OCI-LY3 (cell line): ENCODE measurements around the gene TMED8.

ENCODE experiments used
- EZH2phosphoT487 ChIP-seq: fragments of 200-600 bp; shearing (Covaris generic); IDR thresholded peaks from 2 replicates; pipeline ENCODE4 v1.6.1; 2018; ENCODE audit warnings: antibody characterized with exemption, mixed run types, low read depth
- TF ChIP-seq, protein P1 (sequence below): fragments of 200-600, 300-600 bp; sonication (generic); IDR thresholded peaks from 2 replicates; pipeline ENCODE4 v1.5.1; 2014; ENCODE audit warnings: antibody characterized with exemption, low read length, low read depth

DNA sequence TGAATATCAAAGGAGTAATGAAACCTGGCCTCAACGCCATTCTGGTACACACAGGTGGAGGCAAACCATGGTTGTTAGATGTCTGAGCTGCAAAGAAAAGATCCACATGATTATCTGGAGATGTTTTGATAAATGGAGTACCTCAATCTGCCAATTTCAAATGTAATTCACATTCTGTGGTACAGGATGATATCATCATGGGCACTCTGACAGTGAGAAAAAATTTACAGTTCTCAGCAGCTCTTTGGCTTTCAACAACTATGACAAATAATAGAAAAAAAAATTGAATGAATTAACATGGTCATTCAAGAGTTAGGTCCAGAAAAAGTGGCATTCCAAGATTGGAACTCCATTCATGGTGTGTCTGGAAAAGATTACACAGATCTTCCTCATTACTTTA is 17.3 kb downstream of the TMED8 start:
- TF ChIP-seq, protein P1, sequence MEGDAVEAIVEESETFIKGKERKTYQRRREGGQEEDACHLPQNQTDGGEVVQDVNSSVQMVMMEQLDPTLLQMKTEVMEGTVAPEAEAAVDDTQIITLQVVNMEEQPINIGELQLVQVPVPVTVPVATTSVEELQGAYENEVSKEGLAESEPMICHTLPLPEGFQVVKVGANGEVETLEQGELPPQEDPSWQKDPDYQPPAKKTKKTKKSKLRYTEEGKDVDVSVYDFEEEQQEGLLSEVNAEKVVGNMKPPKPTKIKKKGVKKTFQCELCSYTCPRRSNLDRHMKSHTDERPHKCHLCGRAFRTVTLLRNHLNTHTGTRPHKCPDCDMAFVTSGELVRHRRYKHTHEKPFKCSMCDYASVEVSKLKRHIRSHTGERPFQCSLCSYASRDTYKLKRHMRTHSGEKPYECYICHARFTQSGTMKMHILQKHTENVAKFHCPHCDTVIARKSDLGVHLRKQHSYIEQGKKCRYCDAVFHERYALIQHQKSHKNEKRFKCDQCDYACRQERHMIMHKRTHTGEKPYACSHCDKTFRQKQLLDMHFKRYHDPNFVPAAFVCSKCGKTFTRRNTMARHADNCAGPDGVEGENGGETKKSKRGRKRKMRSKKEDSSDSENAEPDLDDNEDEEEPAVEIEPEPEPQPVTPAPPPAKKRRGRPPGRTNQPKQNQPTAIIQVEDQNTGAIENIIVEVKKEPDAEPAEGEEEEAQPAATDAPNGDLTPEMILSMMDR, result no peak
- no peak for TF ChIP-seq EZH2phosphoT487
